Trophoblast cell (in vitro differentiated cells and primary cell): ENCODE data around the gene DNAJB6.
A peak's percentile ranks its signal among the peaks of the same experiment; 100 is the strongest.

Source experiments
- DNase-seq, 2 donors: peaks; one replicate each; pipeline ENCODE4 v3.0.0-alpha.2; 2016
- H2AFZ ChIP-seq: 2 replicates; pipeline ENCODE4 v1.6.1; 2013; ENCODE audit warnings: low read length, moderate library complexity, mild to moderate bottlenecking; ENCODE audit not compliant: insufficient read depth, poor library complexity
- H2AK5ac ChIP-seq: 2 replicates; pipeline ENCODE4 v1.6.1; 2013; ENCODE audit warnings: mild to moderate bottlenecking, low read length
- H2BK120ac ChIP-seq: 2 replicates; pipeline ENCODE4 v1.6.1; 2013; ENCODE audit warnings: low read length, mild to moderate bottlenecking, moderate library complexity; ENCODE audit not compliant: insufficient read depth, poor library complexity
- H2BK12ac ChIP-seq: 2 replicates; pipeline ENCODE4 v1.6.1; 2013; ENCODE audit warnings: mild to moderate bottlenecking, low read length, moderate library complexity
- H2BK5ac ChIP-seq: 2 replicates; pipeline ENCODE4 v1.6.1; 2013; ENCODE audit warnings: low read length, low read depth, moderate library complexity, mild to moderate bottlenecking; ENCODE audit not compliant: poor library complexity
- H3K14ac ChIP-seq: 2 replicates; pipeline ENCODE4 v1.6.1; 2013; ENCODE audit warnings: mild to moderate bottlenecking, low read length
- H3K18ac ChIP-seq: 2 replicates; pipeline ENCODE4 v1.6.1; 2013; ENCODE audit warnings: mild to moderate bottlenecking, low read length
- H3K23ac ChIP-seq: 2 replicates; pipeline ENCODE4 v1.6.1; 2013; ENCODE audit warnings: low read length
- H3K27ac ChIP-seq: 2 replicates; pipeline ENCODE4 v1.5.1; 2013; ENCODE audit warnings: low read depth, mild to moderate bottlenecking, inconsistent platforms, low read length, moderate library complexity
- H3K27me3 ChIP-seq: 2 replicates; pipeline ENCODE4 v1.6.1; 2013; ENCODE audit warnings: inconsistent platforms, mild to moderate bottlenecking, low read length, moderate library complexity; ENCODE audit not compliant: insufficient read depth
- H3K36me3 ChIP-seq, 2 experiments: 1 replicate in 1 of 2; 2 replicates in 1 of 2; pipeline ENCODE4 v1.6.1; 2013; ENCODE audit warnings: low read length in 2 of 2, mild to moderate bottlenecking in 2 of 2, moderate library complexity in 1 of 2; ENCODE audit not compliant: insufficient read depth in 2 of 2, control insufficient read depth in 1 of 2
- H3K4ac ChIP-seq: 2 replicates; pipeline ENCODE4 v1.6.1; 2013; ENCODE audit warnings: low read depth, mild to moderate bottlenecking, low read length, moderate library complexity
- H3K4me1 ChIP-seq, 2 experiments: 1 replicate in 1 of 2; 2 replicates in 1 of 2; pipeline ENCODE4 v1.6.1; 2013; ENCODE audit warnings: low read length in 2 of 2, mild to moderate bottlenecking in 2 of 2, moderate library complexity in 1 of 2; ENCODE audit not compliant: insufficient read depth in 2 of 2, control insufficient read depth in 1 of 2
- H3K4me2 ChIP-seq: 2 replicates; pipeline ENCODE4 v1.6.1; 2013; ENCODE audit warnings: inconsistent platforms, mild to moderate bottlenecking, low read length, moderate library complexity
- H3K4me3 ChIP-seq: 2 replicates; pipeline ENCODE4 v1.5.1; 2013; ENCODE audit warnings: mild to moderate bottlenecking, low read depth, low read length, inconsistent platforms
- H3K79me1 ChIP-seq: one replicate; pipeline ENCODE4 v1.6.1; 2013; ENCODE audit warnings: low read length
- H3K79me2 ChIP-seq: 2 replicates; pipeline ENCODE4 v1.6.1; 2013; ENCODE audit warnings: low read length, mild to moderate bottlenecking; ENCODE audit not compliant: control insufficient read depth, insufficient read depth, poor library complexity
- H3K9ac ChIP-seq: 2 replicates; pipeline ENCODE4 v1.6.1; 2013; ENCODE audit warnings: mild to moderate bottlenecking, low read length
- H3K9me3 ChIP-seq: 2 replicates; pipeline ENCODE4 v1.6.1; 2013; ENCODE audit warnings: low read depth, mild to moderate bottlenecking, control low read depth, inconsistent platforms, low read length; ENCODE audit not compliant: insufficient read depth
- H4K12ac ChIP-seq: 2 replicates; pipeline ENCODE4 v1.6.1; 2013; ENCODE audit warnings: low read depth, mild to moderate bottlenecking, low read length, moderate library complexity
- H4K8ac ChIP-seq: 2 replicates; pipeline ENCODE4 v1.6.1; 2013; ENCODE audit warnings: low read depth, mild to moderate bottlenecking, low read length, moderate library complexity
- H4K91ac ChIP-seq: one replicate; pipeline ENCODE4 v1.6.1; 2013; ENCODE audit warnings: low read depth, mild to moderate bottlenecking, low read length, moderate library complexity
- WGBS: extraction: QIAGEN DNeasy Blood & Tissue Kit; methylation state at CpG from one replicate; pipeline ENCODE4 v1.1.7; 2013; ENCODE audit warnings: missing lambda C conversion rate; ENCODE audit not compliant: insufficient read length, insufficient coverage; ENCODE audit errors: extremely low coverage; 5-methylcytosine and 5-hydroxymethylcytosine counted together

The DNAJB6 gene

DNA sequence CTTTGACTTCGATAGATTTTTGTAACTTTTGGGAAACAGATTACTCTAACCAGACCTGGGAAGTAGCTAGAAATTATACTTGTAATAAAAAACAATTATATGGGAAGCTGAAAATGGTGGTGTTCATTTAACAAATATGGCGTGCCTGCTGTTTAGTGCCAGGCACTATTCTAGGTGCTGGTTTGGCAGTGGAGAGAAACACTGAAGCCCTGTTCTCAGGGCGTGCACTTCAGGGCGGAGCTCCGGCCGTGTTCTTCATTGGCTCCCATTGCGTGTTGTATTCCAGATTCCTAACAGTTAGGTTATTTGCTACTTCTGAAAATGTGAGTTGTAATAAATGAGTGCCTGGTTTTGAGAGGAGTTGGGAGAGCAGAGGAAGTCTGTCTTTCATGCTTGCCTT lies 38.6 kb downstream of the DNAJB6 start:
- Histone ChIP-seq H3K4ac (no peak overlapping the region), H3K4me2 (no peak overlapping the region)
- no CpG with 5 or more reads among the region's 7 CpGs for WGBS

DNA sequence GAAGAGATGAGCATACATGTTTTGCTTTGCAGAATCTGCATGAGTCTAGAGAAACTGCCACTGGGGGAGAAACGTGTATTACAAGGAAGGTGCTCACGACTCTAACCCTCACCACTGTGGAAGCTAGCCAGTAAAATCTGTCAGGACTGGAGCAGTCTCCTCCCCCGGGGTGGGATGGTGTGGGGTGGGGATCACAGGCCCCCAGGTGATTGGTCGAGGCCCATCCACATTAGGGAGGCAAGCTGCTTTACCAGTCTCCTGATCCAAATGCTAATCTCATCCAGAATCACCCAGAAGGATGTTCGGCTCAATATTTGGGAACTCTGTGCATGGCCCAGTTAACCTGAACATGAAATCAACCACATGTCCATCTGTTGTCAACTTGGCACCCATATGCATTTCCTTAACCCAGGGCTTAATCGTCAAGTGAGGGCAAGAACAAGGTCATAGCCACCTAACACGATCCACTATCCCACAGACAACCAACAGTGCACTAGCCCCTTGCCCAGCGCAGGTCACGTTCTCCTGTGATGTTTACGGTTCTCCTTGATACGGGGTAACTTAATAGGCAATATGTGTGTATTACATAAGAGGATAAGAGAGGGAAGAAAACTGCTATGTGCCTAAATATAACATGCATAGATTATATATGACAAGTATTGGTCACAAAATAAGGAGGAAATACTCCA lies 40.8 kb downstream of the DNAJB6 start:
- H3K14ac ChIP-seq = no peak overlapping the region
- no peak overlapping the region for H3K4me2 ChIP-seq
- peaks cover 0 to 2% of the 10 kb centered on the region in 2 experiments for H3K4me1 ChIP-seq
- no peak overlapping the region for H3K27ac ChIP-seq
- no peak overlapping the region for H2BK5ac ChIP-seq
- peak overlapping the region; percentile 82 for H3K4ac ChIP-seq
- no peaks in the 10 kb centered on the region for H3K9me3 ChIP-seq
- peaks cover 20 to 39% of the 10 kb centered on the region in 2 experiments for H3K36me3 ChIP-seq
- no peak overlapping the region for H2BK120ac ChIP-seq
- DNase-seq = no peak
- H3K4me3 ChIP-seq = no peak overlapping the region
- peaks cover 2% of the 10 kb centered on the region for H3K79me2 ChIP-seq
- H4K8ac ChIP-seq = no peak overlapping the region
- no peak overlapping the region for H2AFZ ChIP-seq
- no peak overlapping the region for H3K23ac ChIP-seq
- H3K27me3 ChIP-seq = no peaks in the 10 kb centered on the region
- WGBS = no CpG with 5 or more reads among the region's 11 CpGs
- H3K9ac ChIP-seq = no peak overlapping the region
- H3K79me1 ChIP-seq = no peaks in the 10 kb centered on the region
- H3K18ac ChIP-seq = no peak overlapping the region
- H4K12ac ChIP-seq = no peak overlapping the region
- no peak overlapping the region for H2AK5ac ChIP-seq
- H2BK12ac ChIP-seq = no peak overlapping the region
- no peak overlapping the region for H4K91ac ChIP-seq

More for the DNA sequence above, 38.6 kb downstream of the DNAJB6 start:
- DNase-seq = no peak
- H4K12ac ChIP-seq = no peak overlapping the region
- no peak overlapping the region for H2BK5ac ChIP-seq
- H3K36me3 ChIP-seq = peaks cover 31 to 50% of the 10 kb centered on the region in 2 experiments
- no peak overlapping the region for H3K9ac ChIP-seq
- no peak overlapping the region for H2AK5ac ChIP-seq
- H2AFZ ChIP-seq = no peak overlapping the region
- H3K4me3 ChIP-seq = no peak overlapping the region
- no peak overlapping the region for H2BK120ac ChIP-seq
- no peaks in the 10 kb centered on the region for H3K27me3 ChIP-seq
- H3K4me1 ChIP-seq = peaks cover 0 to 2% of the 10 kb centered on the region in 2 experiments
- H2BK12ac ChIP-seq = no peak overlapping the region
- no peak overlapping the region for H3K27ac ChIP-seq
- no peak overlapping the region for H3K14ac ChIP-seq
- H3K23ac ChIP-seq = no peak overlapping the region
- H3K79me2 ChIP-seq = peaks cover 2% of the 10 kb centered on the region
- H4K8ac ChIP-seq = no peak overlapping the region
- H3K9me3 ChIP-seq = no peaks in the 10 kb centered on the region
- no peak overlapping the region for H3K18ac ChIP-seq
- H3K79me1 ChIP-seq = no peaks in the 10 kb centered on the region
- no peak overlapping the region for H4K91ac ChIP-seq

- Histone ChIP-seq H3K4me2 (no peak overlapping the region), H3K9ac (no peak overlapping the region), H3K23ac (no peak overlapping the region), H2AK5ac (no peak overlapping the region), H3K36me3 (peaks cover 18 to 40% of the 10 kb centered on the region in 2 experiments), H3K27ac (no peak overlapping the region), H2BK12ac (no peak overlapping the region), H3K9me3 (no peaks in the 10 kb centered on the region), H3K14ac (no peak overlapping the region), H2BK5ac (no peak overlapping the region), H2AFZ (no peak overlapping the region), H3K27me3 (no peaks in the 10 kb centered on the region), H4K12ac (no peak overlapping the region), H2BK120ac (no peak overlapping the region), H3K79me1 (no peaks in the 10 kb centered on the region), H3K4me1 (peaks cover 0 to 2% of the 10 kb centered on the region in 2 experiments), H3K79me2 (peaks cover 2% of the 10 kb centered on the region), H4K91ac (no peak overlapping the region), H3K18ac (no peak overlapping the region), H3K4me3 (no peak overlapping the region), H4K8ac (no peak overlapping the region), H3K4ac (peak overlapping the region; percentile 67)
- WGBS = 100% methylated on average over 1 of the region's 16 CpGs
- no peak for DNase-seq
Observed at GRCh38 chr7:157378390-157378789, 41.6 kb downstream of the DNAJB6 start.

DNA sequence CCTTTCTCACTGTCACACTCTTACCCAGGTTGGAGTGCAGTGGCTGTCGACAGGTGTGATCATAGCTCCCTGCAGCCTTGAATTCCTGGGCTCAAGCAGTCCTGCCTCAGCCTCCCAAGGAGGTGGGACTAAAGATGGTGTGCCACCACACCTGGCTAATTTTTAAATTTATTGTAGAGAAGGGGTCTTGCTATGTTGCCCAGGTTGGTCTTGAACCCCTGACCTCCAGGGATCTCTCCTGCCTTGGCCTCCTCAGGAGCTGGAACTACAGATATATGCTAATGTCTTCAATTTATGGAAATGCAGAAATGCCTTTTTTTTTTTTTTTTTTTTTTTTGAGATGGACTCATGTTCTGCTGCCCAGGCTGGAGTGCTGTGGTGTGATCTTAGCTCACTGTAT lies 42.7 kb downstream of the DNAJB6 start:
- H2BK12ac ChIP-seq = no peak overlapping the region
- no peak for DNase-seq
- no peak overlapping the region for H3K18ac ChIP-seq
- no peak overlapping the region for H2AFZ ChIP-seq
- no peak overlapping the region for H3K4me3 ChIP-seq
- no peak overlapping the region for H3K9ac ChIP-seq
- peaks cover 0 to 2% of the 10 kb centered on the region in 2 experiments for H3K4me1 ChIP-seq
- H3K36me3 ChIP-seq = peaks cover 17 to 39% of the 10 kb centered on the region in 2 experiments
- H3K23ac ChIP-seq = no peak overlapping the region
- H2BK5ac ChIP-seq = no peak overlapping the region
- H2BK120ac ChIP-seq = no peak overlapping the region
- H4K12ac ChIP-seq = no peak overlapping the region
- H3K4me2 ChIP-seq = no peak overlapping the region
- H2AK5ac ChIP-seq = no peak overlapping the region
- H3K79me2 ChIP-seq = peaks cover 2% of the 10 kb centered on the region
- no peak overlapping the region for H4K8ac ChIP-seq
- H3K14ac ChIP-seq = no peak overlapping the region
- H3K27me3 ChIP-seq = no peaks in the 10 kb centered on the region
- no peak overlapping the region for H3K4ac ChIP-seq
- H3K79me1 ChIP-seq = no peaks in the 10 kb centered on the region
- H4K91ac ChIP-seq = no peak overlapping the region
- no CpG with 5 or more reads among the region's 1 CpG for WGBS
- no peak overlapping the region for H3K27ac ChIP-seq
- no peaks in the 10 kb centered on the region for H3K9me3 ChIP-seq
